Stimulated activated CD8-positive, alpha-beta memory T cell treated with anti-CD3 and anti-CD28 coated beads, Interleukin-12 subunit alpha, Interleukin-12 subunit beta, amount 100 ng/mL, for 4 hours (primary cell): ENCODE results near the gene HORMAD1.
"Not testable (repeated sequence)": the region's sequence is repeated elsewhere in the genome, so short reads cannot be mapped to it uniquely, and the experiment has no call there.

Experiments
- DNase-seq: peaks from one replicate; pipeline ENCODE4 v3.0.0-alpha.2; 2020; ENCODE audit warnings: low read depth

HORMAD1 gene

GRCh38 chr1:150696995-150697927 lies 23.4 kb downstream of the HORMAD1 start, which contains the start of gene GOLPH3L:
Gene GOLPH3L (minus strand): TSS chr1:150697154. CDS start chr1:150694838, 2,316 bp downstream.
- peak; percentile 76 for DNase-seq

- DNase-seq, result no peak
These were observed 24.1 kb downstream of the HORMAD1 start for GRCh38 chr1:150696590-150696989.

GRCh38 chr1:150696162-150696561 lies 24.5 kb downstream of the HORMAD1 start:
- DNase-seq, result no peak

- DNase-seq, result no peak
These were observed 25.1 kb downstream of the HORMAD1 start for GRCh38 chr1:150695561-150695960.

- DNase-seq, result no peak
These were observed 28.0 kb downstream of the HORMAD1 start for GRCh38 chr1:150692720-150693119.

- DNase-seq, result no peak
These were observed 31.9 kb downstream of the HORMAD1 start for GRCh38 chr1:150688763-150689162.

GRCh38 chr1:150686275-150686674 lies 34.4 kb downstream of the HORMAD1 start:
- DNase-seq, result no peak

- no peak for DNase-seq
These were observed 36.8 kb downstream of the HORMAD1 start for GRCh38 chr1:150683914-150684313.

GRCh38 chr1:150678988-150679387 lies 41.7 kb downstream of the HORMAD1 start:
- DNase-seq, result no peak

- no peak for DNase-seq
These were observed 45.8 kb downstream of the HORMAD1 start for GRCh38 chr1:150674881-150675280.

- no peak for DNase-seq
These were observed 57.4 kb downstream of the HORMAD1 start for GRCh38 chr1:150663321-150663720.

- no peak for DNase-seq
These were observed 57.9 kb downstream of the HORMAD1 start for GRCh38 chr1:150662811-150663210.

- DNase-seq, result no peak
These were observed 59.5 kb downstream of the HORMAD1 start for GRCh38 chr1:150661156-150661555.

GRCh38 chr1:150660584-150660983 lies 60.1 kb downstream of the HORMAD1 start:
- DNase-seq, result no peak

- not testable (repeated sequence) for DNase-seq
These were observed 63.6 kb downstream of the HORMAD1 start for GRCh38 chr1:150657064-150657463.

GRCh38 chr1:150654635-150655034 lies 66.1 kb downstream of the HORMAD1 start:
- not testable (repeated sequence) for DNase-seq

GRCh38 chr1:150650193-150650592 lies 70.5 kb downstream of the HORMAD1 start:
- no peak for DNase-seq

- no peak for DNase-seq
These were observed 71.1 kb downstream of the HORMAD1 start for GRCh38 chr1:150649441-150650075.
